ENCODE results near the gene CABLES1.

DNA sequence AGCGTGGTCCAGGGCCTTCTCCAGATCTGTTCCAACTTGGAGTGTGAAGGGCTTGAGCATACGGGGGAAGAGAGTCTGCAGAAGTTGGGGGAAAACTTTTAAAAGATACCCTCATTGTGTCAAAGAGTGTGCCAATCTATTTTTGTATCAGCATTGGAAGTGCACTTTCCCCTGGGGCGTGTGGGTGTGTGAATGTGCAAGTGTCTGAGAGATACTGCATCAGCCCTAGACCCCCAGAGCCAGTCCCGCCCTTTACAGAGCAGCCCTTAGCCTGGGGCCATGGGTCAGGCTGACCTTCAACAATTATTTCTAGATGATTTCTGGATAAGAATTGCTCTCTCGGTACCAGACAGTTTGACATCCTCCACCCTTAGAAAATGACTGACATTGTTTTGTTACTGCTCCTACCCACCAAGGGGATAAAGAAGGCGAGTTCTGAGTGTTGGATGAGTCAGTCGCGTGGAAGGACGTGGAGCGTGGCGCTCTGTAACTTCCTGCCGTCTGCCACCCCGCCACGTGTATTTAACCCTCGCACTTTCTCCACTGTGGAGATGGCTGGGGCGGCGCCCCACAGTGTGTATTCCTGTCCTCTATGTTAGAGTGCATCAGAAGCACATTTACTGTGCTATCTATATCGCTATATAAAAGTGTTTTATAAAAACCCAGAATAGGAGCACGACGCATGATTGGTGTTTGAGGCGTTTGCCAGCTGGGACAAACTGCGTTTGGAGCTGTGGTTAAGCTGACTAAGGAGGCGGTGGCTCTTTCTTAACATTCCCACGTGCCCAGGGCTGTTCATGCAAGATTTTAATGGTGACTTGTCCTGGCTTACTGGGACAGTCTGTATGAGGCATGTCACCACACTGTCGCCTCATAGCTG is 122.6 kb downstream of the CABLES1 start:
- TF ChIP-seq, protein P1, sequence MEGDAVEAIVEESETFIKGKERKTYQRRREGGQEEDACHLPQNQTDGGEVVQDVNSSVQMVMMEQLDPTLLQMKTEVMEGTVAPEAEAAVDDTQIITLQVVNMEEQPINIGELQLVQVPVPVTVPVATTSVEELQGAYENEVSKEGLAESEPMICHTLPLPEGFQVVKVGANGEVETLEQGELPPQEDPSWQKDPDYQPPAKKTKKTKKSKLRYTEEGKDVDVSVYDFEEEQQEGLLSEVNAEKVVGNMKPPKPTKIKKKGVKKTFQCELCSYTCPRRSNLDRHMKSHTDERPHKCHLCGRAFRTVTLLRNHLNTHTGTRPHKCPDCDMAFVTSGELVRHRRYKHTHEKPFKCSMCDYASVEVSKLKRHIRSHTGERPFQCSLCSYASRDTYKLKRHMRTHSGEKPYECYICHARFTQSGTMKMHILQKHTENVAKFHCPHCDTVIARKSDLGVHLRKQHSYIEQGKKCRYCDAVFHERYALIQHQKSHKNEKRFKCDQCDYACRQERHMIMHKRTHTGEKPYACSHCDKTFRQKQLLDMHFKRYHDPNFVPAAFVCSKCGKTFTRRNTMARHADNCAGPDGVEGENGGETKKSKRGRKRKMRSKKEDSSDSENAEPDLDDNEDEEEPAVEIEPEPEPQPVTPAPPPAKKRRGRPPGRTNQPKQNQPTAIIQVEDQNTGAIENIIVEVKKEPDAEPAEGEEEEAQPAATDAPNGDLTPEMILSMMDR (IDR thresholded peaks at IDR 0.05; ENCODE audit: control extremely low read depth in 1 of 3, insufficient read depth in 1 of 3, low read depth in 1 of 3, low read length in 3 of 3), result no peak
- TF ChIP-seq TBP (IDR thresholded peaks at IDR 0.05; ENCODE audit: low read depth, low read length), result no peak
- no peak for TF ChIP-seq EP300 (IDR thresholded peaks at IDR 0.05; ENCODE audit: borderline replicate concordance in 1 of 2, low read depth in 2 of 2, low read length in 2 of 2)
